Liver (tissue), 9 donors: ENCODE data around the gene RIMBP2. TPM values are rescaled to one million over a fixed set of nuclear protein-coding genes. Genes with fewer than 3 reads are reported as not detected.

Source experiments
- DNase-seq: peaks from one replicate; pipeline ENCODE4 v3.0.0-alpha.2; 2017; ENCODE audit warnings: low spot score
- H3K27ac ChIP-seq, 2 donors: one replicate each; pipeline ENCODE4 v1.7.0; 2013; ENCODE audit warnings: inconsistent platforms in 2 of 2, low read length in 2 of 2, control low read depth in 1 of 2, low read depth in 1 of 2, mild to moderate bottlenecking in 1 of 2
- H3K27me3 ChIP-seq, 4 donors: one replicate each; pipeline versions ENCODE4 v1.6.1 to v1.7.0; 2013; ENCODE audit warnings: low read length in 3 of 4, inconsistent platforms in 1 of 4, mild to moderate bottlenecking in 1 of 4, moderate library complexity in 1 of 4; ENCODE audit not compliant: control insufficient read depth in 4 of 4, insufficient read depth in 4 of 4
- H3K36me3 ChIP-seq, 4 donors: one replicate each; pipeline versions ENCODE4 v1.6.1 to v1.7.0; 2013; ENCODE audit warnings: low read length in 3 of 4, mild to moderate bottlenecking in 3 of 4, low read depth in 1 of 4, moderate library complexity in 1 of 4; ENCODE audit not compliant: control insufficient read depth in 4 of 4, insufficient read depth in 3 of 4
- H3K4me1 ChIP-seq, 4 donors: one replicate each; pipeline versions ENCODE4 v1.6.1 to v1.7.0; 2013; ENCODE audit warnings: low read length in 3 of 4, mild to moderate bottlenecking in 3 of 4, moderate library complexity in 1 of 4; ENCODE audit not compliant: control insufficient read depth in 4 of 4, insufficient read depth in 4 of 4
- H3K4me3 ChIP-seq, 3 donors: one replicate each; pipeline versions ENCODE4 v1.6.1 to v1.7.0; 2013; ENCODE audit warnings: low read length in 3 of 3, control low read depth in 1 of 3, low read depth in 1 of 3, mild to moderate bottlenecking in 1 of 3
- H3K9ac ChIP-seq, 2 donors: one replicate each; pipeline ENCODE4 v1.7.0; 2013; ENCODE audit warnings: low read length in 2 of 2, mild to moderate bottlenecking in 2 of 2, moderate library complexity in 2 of 2, control low read depth in 1 of 2, low read depth in 1 of 2
- H3K9me3 ChIP-seq, 4 donors: one replicate each; pipeline versions ENCODE4 v1.6.1 to v1.7.0; 2013; ENCODE audit warnings: low read length in 3 of 4; ENCODE audit not compliant: control insufficient read depth in 4 of 4
- ATF3 ChIP-seq: IDR thresholded peaks from 2 replicates; pipeline ENCODE4 v1.6.1; 2016; ENCODE audit warnings: antibody characterized with exemption
- CTCF ChIP-seq: fragments of 150-350 bp; IDR thresholded peaks from 2 replicates; pipeline ENCODE4 v1.5.1; 2017; ENCODE audit warnings: improper control_type of control experiment, low read depth, low read length; ENCODE audit not compliant: missing input control
- EGR1 ChIP-seq, 2 donors: IDR thresholded peaks; 2 replicates each; pipeline ENCODE4 v1.6.1; 2016 to 2018; ENCODE audit warnings: antibody characterized with exemption in 2 of 2, low read depth in 2 of 2
- FOXA1 ChIP-seq: IDR thresholded peaks from 2 replicates; pipeline ENCODE4 v1.6.1; 2016; ENCODE audit warnings: antibody characterized with exemption
- FOXA2 ChIP-seq: IDR thresholded peaks from 2 replicates; pipeline ENCODE4 v1.6.1; 2016; ENCODE audit warnings: antibody characterized with exemption
- HNF4G ChIP-seq: IDR thresholded peaks from 2 replicates; pipeline ENCODE4 v1.6.1; 2016; ENCODE audit warnings: antibody characterized with exemption
- JUND ChIP-seq, 2 donors: IDR thresholded peaks; 2 replicates each; pipeline ENCODE4 v1.6.1; 2016; ENCODE audit warnings: antibody characterized with exemption in 2 of 2
- NR2F2 ChIP-seq: IDR thresholded peaks from 2 replicates; pipeline ENCODE4 v1.6.1; 2016; ENCODE audit warnings: antibody characterized with exemption
- RAD21 ChIP-seq, 2 donors: IDR thresholded peaks; 2 replicates each; pipeline ENCODE4 v1.6.1; 2016; ENCODE audit warnings: antibody characterized with exemption in 2 of 2, mild to moderate bottlenecking in 2 of 2
- RXRA ChIP-seq, 2 donors: IDR thresholded peaks; 2 replicates each; pipeline ENCODE4 v1.6.1; 2017 to 2018; ENCODE audit warnings: antibody characterized with exemption in 2 of 2, mild to moderate bottlenecking in 1 of 2
- SP1 ChIP-seq: IDR thresholded peaks from 2 replicates; pipeline ENCODE4 v1.6.1; 2018; ENCODE audit warnings: antibody characterized with exemption, mild to moderate bottlenecking
- TAF1 ChIP-seq: conservative IDR thresholded peaks from 2 replicates; pipeline ENCODE4 v1.6.1; 2016; ENCODE audit warnings: antibody characterized with exemption, mild to moderate bottlenecking
- WGBS: extraction: QIAGEN DNeasy Blood & Tissue Kit; methylation state at CpG from one replicate; pipeline ENCODE4 v1.1.7; 2013; 5-methylcytosine and 5-hydroxymethylcytosine counted together
- polyA plus RNA-seq, 2 donors: library from polyadenylated mRNA; stranded (reverse) in 1 of 2; unstranded in 1 of 2; fragments of 200-250 nt in 1 of 2; fragments of >200 nt in 1 of 2; fragmentation: Nextera tagmentation in 1 of 2; extraction: Ambion mirVana in 1 of 2; gene quantifications; one replicate each; pipeline versions ENCODE4 v1.2.1 to v1.2.3, GENCODE V29; 2013 to 2015
- total RNA-seq, 2 donors: library from RNA; depleted of rRNA; stranded (reverse); fragments of >200 nt; gene quantifications; one replicate each; pipeline ENCODE4 v1.2.3, GENCODE V29; 2014
- TF ChIP-seq, protein P1 (sequence below): IDR thresholded peaks from 2 replicates; pipeline ENCODE4 v1.6.1; 2016; ENCODE audit warnings: antibody characterized with exemption
- TF ChIP-seq, protein P2 (sequence below): IDR thresholded peaks from 2 replicates; pipeline ENCODE4 v1.6.1; 2016; ENCODE audit warnings: antibody characterized with exemption
- TF ChIP-seq, protein P3 (sequence below): IDR thresholded peaks from 2 replicates; pipeline ENCODE4 v1.6.1; 2016; ENCODE audit warnings: antibody characterized with exemption, mild to moderate bottlenecking
- donor health status: healthy.
- donor health status: healthy.
- donor health status: healthy.
- donor health status: healthy.
- donor health status: healthy.

The RIMBP2 gene
- total and polyA plus RNA-seq, 4 donors, result 0.01 to 0.17 (median 0.09) TPM; not detected in 1

- H3K9me3 ChIP-seq, result peaks cover 0 to 4% (median 0%) of the 10 kb centered on the region in 4 donors
- H3K27me3 ChIP-seq, result no peaks in the 10 kb centered on the region
- H3K36me3 ChIP-seq, result no peaks in the 10 kb centered on the region
- H3K27ac ChIP-seq, result no peak overlapping the region
- TF ChIP-seq, protein P1, sequence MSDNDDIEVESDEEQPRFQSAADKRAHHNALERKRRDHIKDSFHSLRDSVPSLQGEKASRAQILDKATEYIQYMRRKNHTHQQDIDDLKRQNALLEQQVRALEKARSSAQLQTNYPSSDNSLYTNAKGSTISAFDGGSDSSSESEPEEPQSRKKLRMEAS, result no peak
- TF ChIP-seq RXRA (IDR thresholded peaks at IDR 0.05) (no peak), SP1 (no peak), HNF4G (no peak), FOXA2 (no peak), NR2F2 (no peak)
- TF ChIP-seq, protein P2, sequence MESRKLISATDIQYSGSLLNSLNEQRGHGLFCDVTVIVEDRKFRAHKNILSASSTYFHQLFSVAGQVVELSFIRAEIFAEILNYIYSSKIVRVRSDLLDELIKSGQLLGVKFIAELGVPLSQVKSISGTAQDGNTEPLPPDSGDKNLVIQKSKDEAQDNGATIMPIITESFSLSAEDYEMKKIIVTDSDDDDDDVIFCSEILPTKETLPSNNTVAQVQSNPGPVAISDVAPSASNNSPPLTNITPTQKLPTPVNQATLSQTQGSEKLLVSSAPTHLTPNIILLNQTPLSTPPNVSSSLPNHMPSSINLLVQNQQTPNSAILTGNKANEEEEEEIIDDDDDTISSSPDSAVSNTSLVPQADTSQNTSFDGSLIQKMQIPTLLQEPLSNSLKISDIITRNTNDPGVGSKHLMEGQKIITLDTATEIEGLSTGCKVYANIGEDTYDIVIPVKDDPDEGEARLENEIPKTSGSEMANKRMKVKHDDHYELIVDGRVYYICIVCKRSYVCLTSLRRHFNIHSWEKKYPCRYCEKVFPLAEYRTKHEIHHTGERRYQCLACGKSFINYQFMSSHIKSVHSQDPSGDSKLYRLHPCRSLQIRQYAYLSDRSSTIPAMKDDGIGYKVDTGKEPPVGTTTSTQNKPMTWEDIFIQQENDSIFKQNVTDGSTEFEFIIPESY, result no peak
- no peak for DNase-seq
- no peaks in the 10 kb centered on the region for H3K4me1 ChIP-seq
- 94% methylated on average over 3 of the region's 3 CpGs for WGBS
- no peak overlapping the region for H3K9ac ChIP-seq
- H3K4me3 ChIP-seq, result no peak overlapping the region
These were observed 276.8 kb downstream of the RIMBP2 start for GRCh38 chr12:130439250-130439649.

DNA sequence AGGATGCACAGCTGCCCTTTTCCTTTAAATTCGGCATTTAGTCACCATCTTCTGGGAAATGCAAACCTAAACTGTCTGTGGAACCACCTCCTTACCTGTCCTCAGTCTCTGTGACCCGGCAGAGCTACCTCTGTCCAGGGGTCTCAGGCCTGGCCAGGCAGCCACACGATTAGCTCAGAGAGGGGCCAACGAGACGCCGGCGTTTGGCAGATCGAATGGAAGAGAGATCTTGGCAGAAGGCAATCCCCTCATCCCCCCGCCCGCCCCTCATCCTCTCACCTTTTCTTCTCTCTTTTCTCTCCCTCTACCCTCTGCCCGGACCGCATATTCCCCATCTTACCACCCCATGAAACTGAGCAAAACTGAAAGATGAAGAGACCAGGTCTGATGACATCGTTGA lies 277.4 kb downstream of the RIMBP2 start:
- TF ChIP-seq, protein P2, result no peak
- TF ChIP-seq RAD21 (IDR thresholded peaks at IDR 0.05) (no peak), RXRA (IDR thresholded peaks at IDR 0.05) (no peak), EGR1 (IDR thresholded peaks at IDR 0.05; ENCODE audit: low read depth in 2 of 2) (no peak), NR2F2 (no peak), FOXA1 (no peak), ATF3 (no peak), TAF1 (no peak), HNF4G (no peak), JUND (IDR thresholded peaks at IDR 0.05) (no peak), FOXA2 (no peak), CTCF (no peak)
- TF ChIP-seq, protein P1, result no peak
- TF ChIP-seq, protein P3, sequence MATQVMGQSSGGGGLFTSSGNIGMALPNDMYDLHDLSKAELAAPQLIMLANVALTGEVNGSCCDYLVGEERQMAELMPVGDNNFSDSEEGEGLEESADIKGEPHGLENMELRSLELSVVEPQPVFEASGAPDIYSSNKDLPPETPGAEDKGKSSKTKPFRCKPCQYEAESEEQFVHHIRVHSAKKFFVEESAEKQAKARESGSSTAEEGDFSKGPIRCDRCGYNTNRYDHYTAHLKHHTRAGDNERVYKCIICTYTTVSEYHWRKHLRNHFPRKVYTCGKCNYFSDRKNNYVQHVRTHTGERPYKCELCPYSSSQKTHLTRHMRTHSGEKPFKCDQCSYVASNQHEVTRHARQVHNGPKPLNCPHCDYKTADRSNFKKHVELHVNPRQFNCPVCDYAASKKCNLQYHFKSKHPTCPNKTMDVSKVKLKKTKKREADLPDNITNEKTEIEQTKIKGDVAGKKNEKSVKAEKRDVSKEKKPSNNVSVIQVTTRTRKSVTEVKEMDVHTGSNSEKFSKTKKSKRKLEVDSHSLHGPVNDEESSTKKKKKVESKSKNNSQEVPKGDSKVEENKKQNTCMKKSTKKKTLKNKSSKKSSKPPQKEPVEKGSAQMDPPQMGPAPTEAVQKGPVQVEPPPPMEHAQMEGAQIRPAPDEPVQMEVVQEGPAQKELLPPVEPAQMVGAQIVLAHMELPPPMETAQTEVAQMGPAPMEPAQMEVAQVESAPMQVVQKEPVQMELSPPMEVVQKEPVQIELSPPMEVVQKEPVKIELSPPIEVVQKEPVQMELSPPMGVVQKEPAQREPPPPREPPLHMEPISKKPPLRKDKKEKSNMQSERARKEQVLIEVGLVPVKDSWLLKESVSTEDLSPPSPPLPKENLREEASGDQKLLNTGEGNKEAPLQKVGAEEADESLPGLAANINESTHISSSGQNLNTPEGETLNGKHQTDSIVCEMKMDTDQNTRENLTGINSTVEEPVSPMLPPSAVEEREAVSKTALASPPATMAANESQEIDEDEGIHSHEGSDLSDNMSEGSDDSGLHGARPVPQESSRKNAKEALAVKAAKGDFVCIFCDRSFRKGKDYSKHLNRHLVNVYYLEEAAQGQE, result no peak
- Histone ChIP-seq H3K9ac (no peak overlapping the region), H3K27ac (no peak overlapping the region), H3K4me3 (no peak overlapping the region), H3K36me3 (no peaks in the 10 kb centered on the region), H3K27me3 (no peaks in the 10 kb centered on the region), H3K9me3 (peaks cover 0 to 6% (median under 1%) of the 10 kb centered on the region in 4 donors), H3K4me1 (no peaks in the 10 kb centered on the region)
- WGBS, result 94% methylated on average over 13 of the region's 13 CpGs
- DNase-seq, result no peak
